Right lobe of liver (tissue), 4 donors: Measurements from ENCODE around the gene MTMR12.
"Not testable (repeated sequence)": the region's sequence is repeated elsewhere in the genome, so short reads cannot be mapped to it uniquely, and the experiment has no call there.

Experiments used
- CTCF ChIP-seq, 4 donors: fragments of 200-600 bp in 3 of 4; fragments of 450-650 bp in 1 of 4; IDR thresholded peaks; one replicate each; pipeline versions ENCODE4 v1.5.1 to v1.8.0; 2016 to 2022; ENCODE audit warnings: antibody characterized with exemption in 4 of 4, mild to moderate bottlenecking in 2 of 4
- POLR2A ChIP-seq: fragments of 450-650 bp; IDR thresholded peaks from one replicate; pipeline ENCODE4 v1.6.1; 2017; ENCODE audit warnings: antibody characterized with exemption, mild to moderate bottlenecking
- donor health status: DM: no; HTN: no; CAD: no.
- donor health status: DM: no; HTN: no; CAD: no.
- donor health status: DM: no; HTN: yes; CAD: no.

- TF ChIP-seq CTCF (IDR thresholded peaks at IDR 0.05); POLR2A: not testable (repeated sequence)
Observed at GRCh38 chr5:32287525-32287924, 25.2 kb downstream of the MTMR12 start.
